Large intestine (tissue), 3 donors: ENCODE data around the gene NRXN3. TPM values are rescaled to one million over a fixed set of nuclear protein-coding genes. Genes with fewer than 3 reads are reported as not detected.
"Not testable (repeated sequence)": the region's sequence is repeated elsewhere in the genome, so short reads cannot be mapped to it uniquely, and the experiment has no call there.

Experiments
- DNase-seq, 2 donors: peaks; one replicate each; pipeline versions ENCODE4 v3.0.0 to v3.0.0-alpha.2; 2013
- H3K27ac ChIP-seq: one replicate; pipeline ENCODE4 v1.5.1; 2013; ENCODE audit warnings: low read length
- H3K27me3 ChIP-seq: 2 replicates; pipeline ENCODE4 v1.6.1; 2013; ENCODE audit warnings: low read length; ENCODE audit not compliant: control insufficient read depth, insufficient read depth
- H3K36me3 ChIP-seq: 2 replicates; pipeline ENCODE4 v1.6.1; 2013; ENCODE audit warnings: low read length; ENCODE audit not compliant: control insufficient read depth, insufficient read depth
- H3K4me1 ChIP-seq: one replicate; pipeline ENCODE4 v1.6.1; 2013; ENCODE audit warnings: low read length; ENCODE audit not compliant: control insufficient read depth, insufficient read depth
- H3K4me3 ChIP-seq: one replicate; pipeline ENCODE4 v1.5.1; 2013; ENCODE audit warnings: low read length
- H3K9me3 ChIP-seq: one replicate; pipeline ENCODE4 v1.6.1; 2013; ENCODE audit warnings: mild to moderate bottlenecking, low read depth, low read length, moderate library complexity; ENCODE audit not compliant: control insufficient read depth
- WGBS: methylation state at CpG from one replicate; pipeline ENCODE4 v1.1.5; 2013; ENCODE audit warnings: low lambda C conversion rate; ENCODE audit not compliant: insufficient coverage; 5-methylcytosine and 5-hydroxymethylcytosine counted together
- polyA plus RNA-seq: library from polyadenylated mRNA; unstranded; fragments of 120-200 nt; gene quantifications from one replicate; pipeline ENCODE4 v1.2.1, GENCODE V29; 2013

The NRXN3 gene
- polyA plus RNA-seq, 1 donor = 12.8 TPM

- no CpG with 5 or more reads among the region's 2 CpGs for WGBS
These were observed 255.2 kb downstream of the NRXN3 start for GRCh38 chr14:78425330-78425729.

GRCh38 chr14:78425782-78426181, 255.6 kb downstream of the NRXN3 start:
- no peak for DNase-seq
- H3K27ac ChIP-seq = no peak overlapping the region
- WGBS = no CpG with 5 or more reads among the region's 4 CpGs

More at GRCh38 chr14:78425330-78425729, 255.2 kb downstream of the NRXN3 start:
- Histone ChIP-seq H3K27ac (no peak overlapping the region), H3K36me3 (no peaks in the 10 kb centered on the region), H3K4me3 (no peak overlapping the region), H3K4me1 (no peaks in the 10 kb centered on the region), H3K27me3 (no peaks in the 10 kb centered on the region), H3K9me3 (no peaks in the 10 kb centered on the region)
- no peak for DNase-seq

GRCh38 chr14:78432046-78432445, 261.9 kb downstream of the NRXN3 start:
- Histone ChIP-seq H3K27me3 (no peaks in the 10 kb centered on the region), H3K27ac (no peak overlapping the region), H3K4me3 (no peak overlapping the region), H3K9me3 (no peaks in the 10 kb centered on the region), H3K4me1 (no peaks in the 10 kb centered on the region), H3K36me3 (no peaks in the 10 kb centered on the region)
- WGBS = no CpG with 5 or more reads among the region's 1 CpG
- no peak for DNase-seq

More at GRCh38 chr14:78425782-78426181, 255.6 kb downstream of the NRXN3 start:
- no peaks in the 10 kb centered on the region for H3K4me1 ChIP-seq
- H3K27me3 ChIP-seq = no peaks in the 10 kb centered on the region
- H3K4me3 ChIP-seq = no peak overlapping the region
- H3K36me3 ChIP-seq = no peaks in the 10 kb centered on the region
- no peaks in the 10 kb centered on the region for H3K9me3 ChIP-seq

- H3K27me3 ChIP-seq, H3K4me1 ChIP-seq, DNase-seq, H3K36me3 ChIP-seq, H3K9me3 ChIP-seq, H3K27ac ChIP-seq, H3K4me3 ChIP-seq: not testable (repeated sequence)
- WGBS = no CpG with 5 or more reads among the region's 3 CpGs
These were observed 267.3 kb downstream of the NRXN3 start for GRCh38 chr14:78437448-78437847.

- Histone ChIP-seq H3K9me3 (no peaks in the 10 kb centered on the region), H3K36me3 (no peaks in the 10 kb centered on the region), H3K4me3 (no peak overlapping the region), H3K27ac (no peak overlapping the region), H3K4me1 (no peaks in the 10 kb centered on the region), H3K27me3 (no peaks in the 10 kb centered on the region)
- WGBS = no CpG with 5 or more reads among the region's 7 CpGs
- no peak for DNase-seq
These were observed 270.3 kb downstream of the NRXN3 start for GRCh38 chr14:78440356-78440894.

- H3K27ac ChIP-seq = no peak overlapping the region
- DNase-seq = no peak
- H3K4me1 ChIP-seq = no peaks in the 10 kb centered on the region
- no peak overlapping the region for H3K4me3 ChIP-seq
- no peaks in the 10 kb centered on the region for H3K9me3 ChIP-seq
- H3K27me3 ChIP-seq = peaks cover 3% of the 10 kb centered on the region
- H3K36me3 ChIP-seq = no peaks in the 10 kb centered on the region
These were observed 273.7 kb downstream of the NRXN3 start for GRCh38 chr14:78443834-78444233.

GRCh38 chr14:78445275-78445674, 275.1 kb downstream of the NRXN3 start:
- H3K27me3 ChIP-seq = peaks cover 4% of the 10 kb centered on the region
- no peaks in the 10 kb centered on the region for H3K36me3 ChIP-seq
- no peak overlapping the region for H3K4me3 ChIP-seq
- no peak overlapping the region for H3K27ac ChIP-seq
- WGBS = no CpG with 5 or more reads among the region's 3 CpGs
- DNase-seq = no peak
- no peaks in the 10 kb centered on the region for H3K4me1 ChIP-seq
- no peaks in the 10 kb centered on the region for H3K9me3 ChIP-seq

GRCh38 chr14:78446807-78447206, 276.6 kb downstream of the NRXN3 start:
- no peaks in the 10 kb centered on the region for H3K9me3 ChIP-seq
- no peak overlapping the region for H3K4me3 ChIP-seq
- no peaks in the 10 kb centered on the region for H3K4me1 ChIP-seq
- no peak for DNase-seq
- WGBS = no CpG with 5 or more reads among the region's 3 CpGs
- H3K36me3 ChIP-seq = no peaks in the 10 kb centered on the region
- no peak overlapping the region for H3K27ac ChIP-seq
- peaks cover 4% of the 10 kb centered on the region for H3K27me3 ChIP-seq

- Histone ChIP-seq H3K27ac (no peak overlapping the region), H3K36me3 (no peaks in the 10 kb centered on the region), H3K27me3 (peaks cover 4% of the 10 kb centered on the region), H3K4me1 (no peaks in the 10 kb centered on the region), H3K9me3 (no peaks in the 10 kb centered on the region), H3K4me3 (no peak overlapping the region)
- WGBS = no CpG with 5 or more reads among the region's 13 CpGs
- peak; percentile 13 to 41 for DNase-seq
These were observed 278.3 kb downstream of the NRXN3 start for GRCh38 chr14:78448164-78449094.

- no peaks in the 10 kb centered on the region for H3K4me1 ChIP-seq
- no peak overlapping the region for H3K27ac ChIP-seq
- DNase-seq = no peak
- H3K9me3 ChIP-seq = no peaks in the 10 kb centered on the region
- H3K4me3 ChIP-seq = no peak overlapping the region
- H3K36me3 ChIP-seq = no peaks in the 10 kb centered on the region
- peaks cover 4% of the 10 kb centered on the region for H3K27me3 ChIP-seq
- 100% methylated on average over 1 of the region's 6 CpGs for WGBS
These were observed 280.6 kb downstream of the NRXN3 start for GRCh38 chr14:78450669-78451318.
